GM23338 (cell line): Measurements from ENCODE around the gene VANGL1. TPM values are rescaled to one million over a fixed set of nuclear protein-coding genes. Genes with fewer than 3 reads are reported as not detected.
A peak's percentile ranks its signal among the peaks of the same experiment; 100 is the strongest.
"Not testable (repeated sequence)": the region's sequence is repeated elsewhere in the genome, so short reads cannot be mapped to it uniquely, and the experiment has no call there.

Experiments used
- ATAC-seq: fragments of 200-7000 bp; cut with Tn5 transposase; 3 replicates; pipeline ENCODE4 v1.9.1; 2020
- DNase-seq: peaks from one replicate; pipeline ENCODE4 v3.0.0-alpha.2; 2015; ENCODE audit warnings: low spot score
- H2AFZ ChIP-seq: fragments of 200-600 bp; sonication (generic); 2 replicates; pipeline ENCODE4 v1.8.0; 2016; ENCODE audit warnings: antibody characterized with exemption, mild to moderate bottlenecking, moderate library complexity
- H3F3A ChIP-seq: fragments of 200-600 bp; sonication (generic); replicated peaks from 2 replicates; pipeline ENCODE4 v1.8.0; 2017; ENCODE audit warnings: antibody characterized with exemption, mixed run types, low read depth
- H3K27ac ChIP-seq: fragments of 200-600 bp; sonication (generic); 2 replicates; pipeline ENCODE4 v1.6.1; 2016; ENCODE audit warnings: low read depth
- H3K27me3 ChIP-seq: fragments of 200-600 bp; sonication (generic); 2 replicates; pipeline ENCODE4 v1.8.0; 2016; ENCODE audit warnings: mild to moderate bottlenecking, mixed run types, moderate library complexity; ENCODE audit not compliant: insufficient read depth
- H3K36me3 ChIP-seq: fragments of 200-600 bp; sonication (generic); 2 replicates; pipeline ENCODE4 v1.8.0; 2016; ENCODE audit warnings: mild to moderate bottlenecking; ENCODE audit not compliant: insufficient read depth
- H3K4me1 ChIP-seq: fragments of 200-600 bp; sonication (generic); 2 replicates; pipeline ENCODE4 v1.8.0; 2016; ENCODE audit warnings: mild to moderate bottlenecking, moderate library complexity; ENCODE audit not compliant: insufficient read depth
- H3K4me2 ChIP-seq: fragments of 200-600 bp; sonication (generic); 2 replicates; pipeline ENCODE4 v1.7.1; 2017; ENCODE audit warnings: mixed run types
- H3K4me3 ChIP-seq: fragments of 200-600 bp; sonication (generic); 2 replicates; pipeline ENCODE4 v1.6.1; 2016; ENCODE audit warnings: mixed run types
- H3K79me2 ChIP-seq: fragments of 200-600 bp; sonication (generic); replicated peaks from 2 replicates; pipeline ENCODE4 v1.8.0; 2017; ENCODE audit warnings: mild to moderate bottlenecking; ENCODE audit not compliant: insufficient read depth
- H3K9me2 ChIP-seq: fragments of 200-600 bp; sonication (generic); 2 replicates; pipeline ENCODE4 v1.8.0; 2017; ENCODE audit not compliant: insufficient read depth
- H4K20me1 ChIP-seq: fragments of 200-600 bp; sonication (generic); replicated peaks from 2 replicates; pipeline ENCODE4 v1.8.0; 2017; ENCODE audit warnings: mild to moderate bottlenecking; ENCODE audit not compliant: insufficient read depth
- H3K27ac Mint-ChIP-seq: 2 replicates; pipeline ENCODE4 v1.8.0; 2020; ENCODE audit warnings: inconsistent platforms, mild to moderate bottlenecking, moderate library complexity, mixed read lengths
- H3K27me3 Mint-ChIP-seq: 3 replicates; pipeline ENCODE4 v1.8.0; 2022; ENCODE audit warnings: low read depth, mild to moderate bottlenecking, moderate library complexity, mixed read lengths, inconsistent platforms; ENCODE audit not compliant: insufficient read depth, poor library complexity
- H3K36me3 Mint-ChIP-seq: 3 replicates; pipeline ENCODE4 v1.8.0; 2021; ENCODE audit warnings: low read depth, mild to moderate bottlenecking, inconsistent platforms, moderate library complexity, mixed read lengths
- H3K4me1 Mint-ChIP-seq: 3 replicates; pipeline ENCODE4 v1.8.0; 2020; ENCODE audit warnings: mild to moderate bottlenecking, inconsistent platforms, mixed read lengths
- H3K4me3 Mint-ChIP-seq: 3 replicates; pipeline ENCODE4 v1.8.0; 2021; ENCODE audit warnings: moderate library complexity, mild to moderate bottlenecking, inconsistent platforms, mixed read lengths
- H3K9me3 Mint-ChIP-seq: 3 replicates; pipeline ENCODE4 v1.8.0; 2020; ENCODE audit warnings: moderate library complexity, mild to moderate bottlenecking, inconsistent platforms, mixed read lengths
- CREB1 ChIP-seq: fragments of 250-450 bp; sonication (Bioruptor Pico); IDR thresholded peaks from 2 replicates; pipeline ENCODE4 v1.5.0; 2020; ENCODE audit warnings: low read depth, mild to moderate bottlenecking, moderate library complexity
- CTCF ChIP-seq, 2 experiments: fragments of 200-600 bp in 1 of 2; sonication (generic) in 1 of 2; conservative IDR thresholded peaks; 2 replicates each; pipeline versions ENCODE4 v1.5.1 to v1.6.1; 2016 to 2017; ENCODE audit warnings: antibody characterized with exemption in 2 of 2, low read depth in 2 of 2, mild to moderate bottlenecking in 2 of 2, moderate library complexity in 1 of 2
- ETS1 ChIP-seq: IDR thresholded peaks from 2 replicates; pipeline ENCODE4 v1.6.1; 2016; ENCODE audit warnings: antibody characterized with exemption
- EZH2phosphoT487 ChIP-seq: fragments of 200-600 bp; sonication (generic); IDR thresholded peaks from one replicate; pipeline ENCODE4 v1.8.1; 2018; ENCODE audit warnings: antibody characterized with exemption; ENCODE audit not compliant: unreplicated experiment
- JUNB ChIP-seq: IDR thresholded peaks from one replicate; pipeline ENCODE4 v1.6.1; 2016; ENCODE audit warnings: antibody characterized with exemption; ENCODE audit not compliant: unreplicated experiment
- NANOG ChIP-seq: IDR thresholded peaks from 2 replicates; pipeline ENCODE4 v1.6.1; 2016; ENCODE audit warnings: antibody characterized with exemption, borderline replicate concordance
- POLR2AphosphoS5 ChIP-seq: IDR thresholded peaks from 2 replicates; pipeline ENCODE4 v1.6.1; 2016; ENCODE audit warnings: antibody characterized with exemption, low read depth
- REST ChIP-seq: IDR thresholded peaks from one replicate; pipeline ENCODE4 v1.6.1; 2018; ENCODE audit warnings: antibody characterized with exemption; ENCODE audit not compliant: unreplicated experiment
- STAT1 ChIP-seq: IDR thresholded peaks from one replicate; pipeline ENCODE4 v1.6.1; 2016; ENCODE audit warnings: antibody characterized with exemption; ENCODE audit not compliant: unreplicated experiment
- ZNF114 ChIP-seq: fragments of 250-450 bp; sonication (Bioruptor Pico); IDR thresholded peaks from 2 replicates; pipeline ENCODE4 v1.5.0; 2020; ENCODE audit warnings: mild to moderate bottlenecking, moderate library complexity
- ZNF331 ChIP-seq: fragments of 250-450 bp; sonication (Bioruptor Pico); IDR thresholded peaks from 2 replicates; pipeline ENCODE4 v1.5.0; 2020; ENCODE audit warnings: low read depth, mild to moderate bottlenecking, moderate library complexity
- polyA plus RNA-seq: library from polyadenylated mRNA; unstranded; fragments of >200 nt; fragmentation: Nextera tagmentation; extraction: Ambion mirVana; gene quantifications from 2 replicates; pipeline ENCODE4 v1.2.1, GENCODE V29; 2016
- total RNA-seq: library from RNA; depleted of rRNA; stranded (reverse); fragments of >200 nt; shearing (Covaris generic); gene quantifications from 2 replicates; pipeline ENCODE4 v1.2.3, GENCODE V29; 2014

The VANGL1 gene
- total and polyA plus RNA-seq, 2 experiments from 2014 or later: 4.4 to 14.4 TPM

GRCh38 chr1:115630342-115630741 lies 11.4 kb upstream of the VANGL1 start (continued):
- TF ChIP-seq ETS1 (no peak), CTCF (conservative IDR thresholded peaks at IDR 0.05; ENCODE audit: low read depth in 2 of 2) (no peak), ZNF114 (CRISPR knock-in tag) (no peak), STAT1 (no peak), JUNB (no peak), NANOG (no peak), EZH2phosphoT487 (no peak), POLR2AphosphoS5 (no peak), CREB1 (CRISPR knock-in tag) (no peak), ZNF331 (CRISPR knock-in tag) (no peak)

GRCh38 chr1:115632251-115633026 lies 9.3 kb upstream of the VANGL1 start:
- no peaks in the 10 kb centered on the region for H3K79me2 ChIP-seq
- no peak overlapping the region for H2AFZ ChIP-seq
- DNase-seq (peak; percentile 64), ATAC-seq (peak; percentile 94)
- peak overlapping the region; percentile 65 for H3K27ac ChIP-seq
- no peaks in the 10 kb centered on the region for H4K20me1 ChIP-seq
- no peaks in the 10 kb centered on the region for H3F3A ChIP-seq
- peaks cover 4% of the 10 kb centered on the region; the same call in 1 of the 2 replicates for H3K9me2 ChIP-seq
- peaks cover 4% of the 10 kb centered on the region; the same call in 1 of the 2 replicates for H3K36me3 ChIP-seq
- peak overlapping the region; percentile 75 for H3K27ac Mint-ChIP-seq
- no peak for TF ChIP-seq POLR2AphosphoS5
- TF ChIP-seq ZNF114 (CRISPR knock-in tag): no peak
- TF ChIP-seq NANOG: peak; percentile 36; the same call in 1 of the 2 replicates
- no peak for TF ChIP-seq REST
- TF ChIP-seq CREB1 (CRISPR knock-in tag): no peak
- H3K9me3 Mint-ChIP-seq: peaks cover 38% of the 10 kb centered on the region
- peak overlapping the region; percentile 52; the same call in 1 of the 2 replicates for H3K4me2 ChIP-seq
- peaks cover 19% of the 10 kb centered on the region for H3K4me1 ChIP-seq
- H3K27me3 Mint-ChIP-seq: peaks cover 4% of the 10 kb centered on the region
- no peak overlapping the region for H3K4me3 ChIP-seq
- no peaks in the 10 kb centered on the region for H3K27me3 ChIP-seq
- H3K4me3 Mint-ChIP-seq: peak overlapping the region; percentile 16; the same call in 1 of the 3 replicates
- H3K4me1 Mint-ChIP-seq: peaks cover 25% of the 10 kb centered on the region
- H3K36me3 Mint-ChIP-seq: peaks cover 35% of the 10 kb centered on the region; the same call in 2 of the 3 replicates

- H3K27me3 Mint-ChIP-seq, H3K4me3 ChIP-seq, H2AFZ ChIP-seq, H3K36me3 ChIP-seq, H4K20me1 ChIP-seq, H3K27ac Mint-ChIP-seq, H3K27ac ChIP-seq, H3F3A ChIP-seq, ATAC-seq, H3K79me2 ChIP-seq, H3K9me2 ChIP-seq, H3K4me2 ChIP-seq, H3K4me3 Mint-ChIP-seq, DNase-seq, H3K27me3 ChIP-seq: not testable (repeated sequence)
- peaks cover 19% of the 10 kb centered on the region for H3K4me1 ChIP-seq
- peaks cover 25% of the 10 kb centered on the region for H3K4me1 Mint-ChIP-seq
- H3K36me3 Mint-ChIP-seq: peaks cover 40% of the 10 kb centered on the region; the same call in 2 of the 3 replicates
- peaks cover 43% of the 10 kb centered on the region for H3K9me3 Mint-ChIP-seq
Measured at GRCh38 chr1:115633606-115634005, 8.2 kb upstream of the VANGL1 start.

- H3K36me3 ChIP-seq, H3K79me2 ChIP-seq, H4K20me1 ChIP-seq, H3K27ac ChIP-seq, H3K4me3 ChIP-seq, ATAC-seq, H3F3A ChIP-seq, H3K27ac Mint-ChIP-seq, H2AFZ ChIP-seq, H3K9me2 ChIP-seq, H3K4me2 ChIP-seq, DNase-seq, H3K27me3 ChIP-seq, H3K4me3 Mint-ChIP-seq: not testable (repeated sequence)
- H3K36me3 Mint-ChIP-seq: peaks cover 58% of the 10 kb centered on the region
- peaks cover 18% of the 10 kb centered on the region for H3K27me3 Mint-ChIP-seq
- peaks cover 10% of the 10 kb centered on the region for H3K4me1 ChIP-seq
- peaks cover 13% of the 10 kb centered on the region for H3K4me1 Mint-ChIP-seq
- peaks cover 67% of the 10 kb centered on the region for H3K9me3 Mint-ChIP-seq
Measured at GRCh38 chr1:115637247-115637646, 4.5 kb upstream of the VANGL1 start.
